GM18505 (cell line): Measurements from ENCODE around the gene C16orf95.
"Not testable (repeated sequence)": the region's sequence is repeated elsewhere in the genome, so short reads cannot be mapped to it uniquely, and the experiment has no call there.

Experiments
- ATAC-seq: cut with Tn5 transposase; IDR thresholded peaks from one replicate; pipeline ENCODE4 v1.9.1; 2021; ENCODE audit not compliant: unreplicated experiment
- POLR2A ChIP-seq: IDR thresholded peaks from 4 replicates; pipeline ENCODE4 v1.6.1; 2011; ENCODE audit warnings: borderline replicate concordance; ENCODE audit not compliant: insufficient read depth, insufficient read length; ENCODE audit errors: extremely low read depth

C16orf95 gene

DNA sequence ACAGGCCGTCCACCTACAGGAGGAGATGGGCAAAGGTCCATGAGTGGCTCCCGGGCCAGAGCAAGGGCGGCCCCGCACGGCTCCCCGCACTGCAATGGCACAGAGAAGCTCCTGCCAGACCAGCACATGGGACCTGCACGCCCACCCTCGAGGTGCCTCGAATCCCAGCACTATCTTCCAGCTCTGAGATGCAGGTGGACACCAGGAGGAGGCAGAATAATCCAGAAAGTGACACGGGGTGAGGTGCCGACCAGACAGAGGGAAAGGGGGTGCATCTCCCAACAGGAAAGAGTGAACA is 26.5 kb upstream of the C16orf95 start:
- no peak for ATAC-seq

DNA sequence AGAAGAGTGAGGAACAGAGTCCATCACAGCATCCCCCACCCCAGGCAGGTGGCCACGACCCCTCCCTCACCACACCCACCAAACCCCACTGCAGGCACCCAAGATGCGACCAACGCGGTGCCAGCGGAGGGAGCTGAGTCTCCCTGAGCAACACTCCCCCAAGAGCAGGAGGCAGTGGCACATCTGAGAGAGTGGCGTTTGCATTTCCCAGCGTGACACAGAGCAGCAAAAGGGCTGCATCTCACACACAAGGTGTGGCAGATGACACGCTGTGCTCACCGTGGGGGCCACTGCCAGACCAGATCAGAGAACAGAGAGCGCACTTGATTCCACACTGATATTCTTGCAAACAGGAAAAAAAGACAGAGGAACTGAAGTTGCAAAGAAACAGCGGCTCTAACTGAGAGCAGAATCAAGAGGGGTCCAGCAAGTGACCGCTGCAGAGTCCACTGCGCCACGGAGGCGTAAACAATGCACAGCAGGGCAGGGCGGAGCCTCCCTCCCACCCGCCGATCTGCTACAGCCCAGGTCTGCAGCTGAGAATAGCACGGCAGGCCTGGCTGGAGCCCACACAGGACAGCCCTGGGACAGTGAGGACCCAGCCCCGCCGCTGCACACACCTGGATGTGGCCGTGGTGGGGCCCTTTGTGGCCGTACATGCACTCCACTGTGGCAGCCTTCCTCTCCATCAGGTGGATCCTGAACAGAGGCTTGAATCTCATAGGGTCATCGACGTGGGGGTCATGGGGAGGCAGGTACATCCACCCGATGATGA is 26.0 kb upstream of the C16orf95 start:
- no peak for TF ChIP-seq POLR2A
- ATAC-seq = no peak

More for the DNA sequence above, 26.5 kb upstream of the C16orf95 start:
- TF ChIP-seq POLR2A = no peak

GRCh38 chr16:87342504-87342903 is 25.3 kb upstream of the C16orf95 start:
- no peak for TF ChIP-seq POLR2A
- ATAC-seq = no peak

DNA sequence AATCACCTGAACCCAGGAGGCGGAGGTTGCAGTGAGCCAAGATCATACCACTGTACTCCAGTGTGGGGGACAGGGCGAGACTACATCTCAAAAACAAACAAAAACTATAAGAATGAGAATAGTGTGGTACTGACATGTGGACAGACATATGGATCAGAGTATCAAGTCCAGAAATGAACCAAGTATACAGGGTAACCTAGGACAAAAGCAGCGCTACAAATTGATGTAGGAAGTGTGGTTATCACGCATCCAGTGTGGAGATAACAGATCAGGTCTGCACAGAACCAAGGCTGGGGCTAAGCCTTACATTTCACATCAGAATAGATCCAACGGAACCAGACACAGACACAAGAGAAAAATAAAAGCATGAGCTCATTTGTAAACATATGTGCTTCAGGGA is 23.0 kb upstream of the C16orf95 start:
- TF ChIP-seq POLR2A = no peak
- ATAC-seq = no peak

- ATAC-seq = not testable (repeated sequence)
Measured at GRCh38 chr16:87339724-87340105, 22.5 kb upstream of the C16orf95 start.

DNA sequence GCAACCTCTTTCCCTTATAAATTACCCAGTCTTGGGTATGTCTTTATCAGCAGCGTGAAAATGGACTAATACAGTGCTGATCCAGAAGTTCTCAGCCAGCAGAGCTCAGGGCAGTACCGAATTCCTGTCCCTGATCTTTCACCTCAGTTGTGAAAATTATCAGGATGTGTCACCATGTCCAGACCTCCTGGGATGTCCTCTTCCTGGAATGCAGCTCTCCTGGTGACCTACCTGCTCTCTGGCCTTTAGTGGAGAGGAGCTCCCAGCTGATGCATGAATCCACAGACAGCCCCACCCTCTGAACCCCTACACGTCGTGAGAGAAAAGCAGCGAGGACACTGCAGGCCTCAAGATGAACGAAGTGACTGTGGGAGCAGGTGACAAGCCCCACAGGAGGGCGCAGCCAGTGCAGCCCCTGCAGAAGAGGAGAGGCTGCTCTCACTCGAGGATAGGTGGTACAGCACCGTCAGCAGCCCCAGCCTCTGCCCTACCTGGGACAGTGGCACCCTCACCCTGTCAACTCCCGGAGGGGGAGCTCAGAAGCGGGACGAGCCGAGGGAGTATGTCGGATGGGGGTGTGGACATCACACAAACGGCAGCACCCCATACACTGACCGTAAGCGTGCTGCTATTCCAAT is 22.0 kb upstream of the C16orf95 start:
- TF ChIP-seq POLR2A = no peak
- no peak for ATAC-seq

DNA sequence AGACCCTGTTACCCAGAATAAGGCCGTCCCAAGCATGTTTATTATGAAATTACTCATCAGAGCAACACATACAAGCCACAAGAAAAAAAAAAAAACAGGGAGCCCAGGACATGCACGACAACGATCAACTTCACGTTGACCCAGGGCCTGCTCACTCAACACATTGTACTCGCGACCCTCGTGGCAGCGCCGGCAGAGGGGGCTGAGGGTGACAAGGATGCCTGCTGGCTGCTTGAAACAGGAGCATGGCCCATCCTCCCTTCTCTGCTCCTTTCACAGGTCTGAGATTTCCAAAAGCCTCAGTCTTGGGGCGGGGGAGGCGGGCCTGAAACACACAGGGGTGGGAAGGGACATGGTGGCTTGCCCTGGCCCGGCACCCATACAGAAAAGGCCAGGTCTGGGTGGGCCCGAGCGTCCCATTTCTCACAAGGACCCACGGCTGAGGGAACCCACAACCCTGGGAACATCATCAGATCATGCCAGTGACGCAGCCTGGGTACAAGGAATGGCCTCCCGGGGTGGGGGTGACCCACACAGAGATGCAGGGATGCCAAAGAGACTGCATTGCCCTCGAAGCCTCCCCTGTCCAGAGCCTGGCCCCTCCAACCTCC is 21.1 kb upstream of the C16orf95 start:
- TF ChIP-seq POLR2A = no peak

GRCh38 chr16:87337262-87337771 is 20.1 kb upstream of the C16orf95 start:
- TF ChIP-seq POLR2A = no peak
- ATAC-seq = no peak

More for the DNA sequence above, 21.1 kb upstream of the C16orf95 start:
- no peak for ATAC-seq

GRCh38 chr16:87336434-87337240 is 19.4 kb upstream of the C16orf95 start:
- no peak for TF ChIP-seq POLR2A
- ATAC-seq = no peak

GRCh38 chr16:87335625-87336433 is 18.6 kb upstream of the C16orf95 start:
- no peak for TF ChIP-seq POLR2A
- ATAC-seq = no peak

- TF ChIP-seq POLR2A = no peak
- ATAC-seq = no peak
Measured at GRCh38 chr16:87334651-87335624, 17.7 kb upstream of the C16orf95 start.
